Activated T-cell treated with anti-CD3 and anti-CD28 coated beads, Interleukin-2, amount 50 U/mL, for 4 hours (primary cell): ENCODE measurements around the gene LTA4H. TPM values are rescaled to one million over a fixed set of nuclear protein-coding genes. Genes with fewer than 3 reads are reported as not detected.
A peak's percentile ranks its signal among the peaks of the same experiment; 100 is the strongest.
"Not testable (repeated sequence)": the region's sequence is repeated elsewhere in the genome, so short reads cannot be mapped to it uniquely, and the experiment has no call there.

Source experiments
- ATAC-seq, 2 donors: fragments of 200-7000 bp; cut with Tn5 transposase; one replicate each; pipeline ENCODE4 v1.10.0; 2021
- DNase-seq: peaks from one replicate; pipeline ENCODE4 v3.0.0-alpha.2; 2020
- H3K27me3 Mint-ChIP-seq: one replicate; pipeline ENCODE4 v1.8.0; 2021; ENCODE audit warnings: low read depth, mixed read lengths
- H3K36me3 Mint-ChIP-seq: one replicate; pipeline ENCODE4 v1.8.0; 2022; ENCODE audit warnings: mixed read lengths; ENCODE audit not compliant: insufficient read depth
- H3K4me1 Mint-ChIP-seq: one replicate; pipeline ENCODE4 v1.8.0; 2021; ENCODE audit warnings: low read depth, mixed read lengths
- H3K4me3 Mint-ChIP-seq: one replicate; pipeline ENCODE4 v1.8.0; 2021; ENCODE audit warnings: mild to moderate bottlenecking, moderate library complexity, mixed read lengths
- H3K9me3 Mint-ChIP-seq: one replicate; pipeline ENCODE4 v1.8.0; 2021; ENCODE audit warnings: mixed read lengths
- total RNA-seq, 3 donors: library from RNA; stranded (reverse); gene quantifications; one replicate each; pipeline ENCODE4 v1.2.1, GENCODE V29; 2021

The LTA4H gene
- total RNA-seq, 3 donors from 2014 or later, result 65.1 to 82.7 (median 78.7) TPM

DNA sequence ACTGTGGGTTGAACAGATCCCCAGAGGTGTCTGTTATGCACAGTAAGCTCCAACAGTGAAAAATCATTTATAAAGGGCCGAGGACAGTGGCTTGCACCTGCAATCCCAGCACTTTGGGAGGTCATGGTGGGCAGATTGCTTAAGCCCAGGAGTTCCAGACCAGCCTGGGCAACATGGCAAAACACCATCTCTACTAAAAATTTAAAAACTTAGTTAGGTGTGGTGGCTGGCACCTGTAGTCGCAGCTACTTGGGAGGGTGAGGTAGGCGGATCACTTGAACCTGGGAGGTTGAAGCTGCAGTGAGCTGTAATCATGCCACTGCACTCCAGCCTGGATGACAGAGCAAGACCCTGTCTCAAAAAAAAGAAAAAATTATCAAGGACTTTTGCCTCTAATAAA is 30.4 kb upstream of the LTA4H start:
- not testable (repeated sequence) for H3K4me3 Mint-ChIP-seq

DNA sequence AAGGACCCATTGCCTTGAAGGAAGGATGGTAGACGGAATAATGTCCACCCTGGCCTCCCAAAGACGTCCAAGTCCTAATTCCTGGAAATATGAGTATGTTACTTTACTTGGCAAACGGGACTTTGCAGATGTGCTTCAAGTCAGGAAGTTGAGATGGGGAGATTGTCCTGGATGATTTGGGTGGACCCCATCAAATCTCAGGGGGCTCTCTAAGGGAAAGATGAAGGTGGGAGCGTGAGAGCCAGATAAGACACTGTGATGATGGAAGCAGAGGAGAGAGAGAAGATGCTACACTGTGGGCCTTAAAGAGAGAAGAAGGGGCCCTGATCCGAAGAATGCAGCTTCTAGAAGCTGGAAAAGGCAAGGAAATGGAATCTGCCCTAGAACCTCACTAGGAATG is 29.6 kb upstream of the LTA4H start:
- no peaks in the 10 kb centered on the region for H3K27me3 Mint-ChIP-seq
- peaks cover 30% of the 10 kb centered on the region for H3K4me1 Mint-ChIP-seq
- H3K36me3 Mint-ChIP-seq, result no peaks in the 10 kb centered on the region
- H3K9me3 Mint-ChIP-seq, result no peaks in the 10 kb centered on the region
- DNase-seq (no peak), ATAC-seq (no peak)
- H3K4me3 Mint-ChIP-seq, result no peak overlapping the region

More for the DNA sequence above, 30.4 kb upstream of the LTA4H start:
- DNase-seq, H3K9me3 Mint-ChIP-seq, ATAC-seq, H3K36me3 Mint-ChIP-seq, H3K27me3 Mint-ChIP-seq: not testable (repeated sequence)
- peaks cover 34% of the 10 kb centered on the region for H3K4me1 Mint-ChIP-seq

DNA sequence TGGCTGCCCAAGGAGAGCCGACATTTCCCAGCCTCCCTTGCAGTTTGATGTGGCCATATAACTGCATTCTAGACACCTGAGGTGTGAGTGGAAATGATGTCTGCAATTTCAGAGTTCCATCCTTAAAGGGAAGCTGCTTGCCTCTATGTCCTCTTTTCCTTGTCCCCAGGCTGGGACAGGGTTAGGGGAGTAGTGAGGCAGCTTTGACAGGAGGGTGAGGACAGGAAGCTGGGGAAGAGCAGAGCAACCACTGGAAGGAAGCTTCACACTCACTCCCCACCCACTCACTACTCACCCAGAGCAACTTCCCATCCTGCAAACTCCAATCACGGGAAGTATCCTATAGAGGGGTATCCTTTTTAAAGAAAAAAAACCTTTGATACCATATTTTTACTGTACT is 28.9 kb upstream of the LTA4H start:
- no peaks in the 10 kb centered on the region for H3K36me3 Mint-ChIP-seq
- ATAC-seq (no peak), DNase-seq (no peak)
- peaks cover 30% of the 10 kb centered on the region for H3K4me1 Mint-ChIP-seq
- H3K27me3 Mint-ChIP-seq, result no peaks in the 10 kb centered on the region
- H3K9me3 Mint-ChIP-seq, result no peaks in the 10 kb centered on the region
- no peak overlapping the region for H3K4me3 Mint-ChIP-seq

DNA sequence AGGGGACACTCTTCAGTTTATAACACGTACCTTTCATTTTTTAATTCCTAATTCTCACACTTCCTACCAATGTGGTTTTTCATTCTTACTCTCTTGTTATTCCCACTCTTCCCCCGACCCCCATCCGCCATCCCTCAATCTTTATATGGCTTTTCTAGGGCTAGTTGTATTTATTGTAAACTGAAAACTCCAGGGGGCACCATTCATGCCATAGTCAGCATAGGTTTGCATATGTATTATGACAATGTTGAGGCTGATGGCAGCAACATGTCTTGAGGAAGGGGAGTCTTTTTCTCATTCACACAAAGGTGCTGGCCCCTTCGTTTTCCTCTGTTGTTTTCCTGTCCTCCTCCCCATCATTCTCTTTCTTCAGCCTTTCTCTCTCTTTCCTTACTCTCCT is 27.7 kb upstream of the LTA4H start:
- Mint-ChIP-seq H3K36me3 (no peaks in the 10 kb centered on the region), H3K27me3 (no peaks in the 10 kb centered on the region), H3K4me1 (peaks cover 30% of the 10 kb centered on the region), H3K9me3 (no peaks in the 10 kb centered on the region), H3K4me3 (no peak overlapping the region)
- no peak for ATAC-seq
- no peak for DNase-seq

DNA sequence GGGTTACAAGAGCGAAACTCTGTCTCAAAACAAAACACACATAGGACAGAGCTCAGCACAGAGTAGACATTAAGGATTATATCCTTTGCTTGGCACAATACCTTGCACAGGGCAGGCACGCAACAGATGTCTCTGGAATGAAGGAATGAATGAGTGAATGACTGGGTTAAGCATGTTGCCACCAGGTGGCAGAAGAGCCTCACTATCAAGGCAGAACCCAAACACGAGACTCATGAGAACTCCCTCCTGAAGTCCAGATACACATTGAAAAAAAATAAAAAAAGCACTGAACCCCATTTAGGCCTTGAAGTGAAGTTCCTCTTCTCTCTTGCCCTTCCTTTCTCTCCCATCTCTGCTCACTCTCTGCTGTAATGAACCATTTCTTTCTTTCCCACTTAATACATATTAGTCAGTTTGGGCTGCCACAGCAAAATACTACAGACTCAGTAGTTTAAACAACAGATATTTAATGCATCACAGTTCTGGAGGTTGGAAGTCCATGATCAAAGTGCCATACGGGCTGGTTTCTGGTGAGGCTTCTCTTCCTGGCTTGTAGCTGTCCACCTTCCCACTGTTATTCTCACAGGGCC is 26.6 kb upstream of the LTA4H start:
- no peak overlapping the region for H3K4me3 Mint-ChIP-seq
- H3K9me3 Mint-ChIP-seq, result peaks cover 5% of the 10 kb centered on the region
- H3K27me3 Mint-ChIP-seq, result no peaks in the 10 kb centered on the region
- no peaks in the 10 kb centered on the region for H3K36me3 Mint-ChIP-seq
- H3K4me1 Mint-ChIP-seq, result peaks cover 30% of the 10 kb centered on the region
- DNase-seq (peak; percentile 75), ATAC-seq (peak; percentile 90 to 91)

DNA sequence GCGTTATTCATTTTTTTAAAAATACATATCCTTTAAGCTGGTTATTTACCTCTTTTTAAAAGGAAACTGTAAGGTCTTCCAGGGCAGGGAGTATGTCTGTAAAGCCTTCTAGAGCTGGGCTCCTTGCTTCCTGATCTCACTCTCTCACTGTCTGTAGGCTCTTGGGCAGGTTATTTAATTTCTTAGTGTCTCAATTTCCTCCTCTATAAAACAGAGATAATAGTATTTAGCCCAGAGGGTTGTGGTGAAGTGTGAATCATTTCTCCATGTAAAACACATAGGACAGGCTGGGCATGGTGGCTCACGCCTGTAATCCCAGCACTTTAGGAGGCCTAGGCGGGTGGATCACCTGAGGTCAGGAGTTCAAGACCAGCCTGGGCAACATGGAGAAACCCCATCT is 25.9 kb upstream of the LTA4H start:
- DNase-seq (no peak), ATAC-seq (no peak)
- Mint-ChIP-seq H3K4me1 (peaks cover 30% of the 10 kb centered on the region), H3K27me3 (no peaks in the 10 kb centered on the region), H3K36me3 (no peaks in the 10 kb centered on the region), H3K4me3 (no peak overlapping the region), H3K9me3 (peaks cover 6% of the 10 kb centered on the region)

DNA sequence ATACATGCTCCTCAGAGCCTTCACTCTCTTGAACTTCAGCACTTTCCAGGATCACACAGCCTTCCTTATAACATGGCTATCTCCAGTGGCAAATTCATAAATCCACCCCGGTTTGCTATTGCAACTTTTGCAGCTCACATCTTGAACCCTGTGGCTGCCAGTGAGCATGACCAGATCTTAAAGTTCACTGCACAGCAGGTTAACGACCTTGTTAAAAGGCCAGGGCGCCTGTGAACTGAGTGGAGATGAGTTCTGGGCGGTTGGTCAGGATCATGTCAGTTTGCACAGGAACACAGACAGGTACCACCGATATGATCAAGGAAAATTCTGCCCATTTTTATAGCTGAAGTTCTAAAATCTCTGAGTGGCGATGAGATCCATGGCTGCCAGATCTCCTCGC is 24.7 kb upstream of the LTA4H start:
- ATAC-seq (no peak), DNase-seq (no peak)
- H3K36me3 Mint-ChIP-seq, result no peaks in the 10 kb centered on the region
- peaks cover 30% of the 10 kb centered on the region for H3K4me1 Mint-ChIP-seq
- no peaks in the 10 kb centered on the region for H3K27me3 Mint-ChIP-seq
- H3K9me3 Mint-ChIP-seq, result peaks cover 6% of the 10 kb centered on the region
- H3K4me3 Mint-ChIP-seq, result no peak overlapping the region

DNA sequence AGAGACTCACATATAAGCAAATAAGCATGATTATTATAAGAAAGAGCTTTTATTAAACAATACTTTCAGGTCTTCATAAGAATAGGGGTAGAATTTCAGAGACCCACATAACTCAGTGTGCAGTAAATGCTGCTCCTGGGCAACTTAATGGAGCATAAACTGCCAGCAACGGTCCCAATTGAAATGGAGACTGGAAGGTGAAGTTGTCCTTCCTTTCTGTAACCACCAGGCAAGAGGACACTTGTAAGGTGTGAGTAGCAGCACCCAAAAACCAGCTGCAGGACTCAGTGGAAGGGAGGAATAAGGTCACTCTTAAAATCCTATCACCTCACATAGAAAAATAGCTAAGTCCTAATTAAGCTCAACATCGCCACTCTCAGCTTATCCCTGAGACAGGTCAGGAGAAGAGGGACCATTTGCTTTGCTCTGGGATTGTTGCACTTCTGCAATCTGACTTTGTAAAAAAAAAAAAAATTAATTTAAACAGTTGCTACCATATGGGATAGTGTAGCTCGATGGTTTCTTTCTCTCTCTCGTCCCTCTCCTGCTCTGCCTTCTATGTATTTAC is 22.7 kb upstream of the LTA4H start:
- H3K36me3 Mint-ChIP-seq, result no peaks in the 10 kb centered on the region
- peaks cover 11% of the 10 kb centered on the region for H3K4me1 Mint-ChIP-seq
- H3K27me3 Mint-ChIP-seq, result no peaks in the 10 kb centered on the region
- ATAC-seq (no peak), DNase-seq (no peak)
- H3K4me3 Mint-ChIP-seq, result no peak overlapping the region
- H3K9me3 Mint-ChIP-seq, result peaks cover 6% of the 10 kb centered on the region

DNA sequence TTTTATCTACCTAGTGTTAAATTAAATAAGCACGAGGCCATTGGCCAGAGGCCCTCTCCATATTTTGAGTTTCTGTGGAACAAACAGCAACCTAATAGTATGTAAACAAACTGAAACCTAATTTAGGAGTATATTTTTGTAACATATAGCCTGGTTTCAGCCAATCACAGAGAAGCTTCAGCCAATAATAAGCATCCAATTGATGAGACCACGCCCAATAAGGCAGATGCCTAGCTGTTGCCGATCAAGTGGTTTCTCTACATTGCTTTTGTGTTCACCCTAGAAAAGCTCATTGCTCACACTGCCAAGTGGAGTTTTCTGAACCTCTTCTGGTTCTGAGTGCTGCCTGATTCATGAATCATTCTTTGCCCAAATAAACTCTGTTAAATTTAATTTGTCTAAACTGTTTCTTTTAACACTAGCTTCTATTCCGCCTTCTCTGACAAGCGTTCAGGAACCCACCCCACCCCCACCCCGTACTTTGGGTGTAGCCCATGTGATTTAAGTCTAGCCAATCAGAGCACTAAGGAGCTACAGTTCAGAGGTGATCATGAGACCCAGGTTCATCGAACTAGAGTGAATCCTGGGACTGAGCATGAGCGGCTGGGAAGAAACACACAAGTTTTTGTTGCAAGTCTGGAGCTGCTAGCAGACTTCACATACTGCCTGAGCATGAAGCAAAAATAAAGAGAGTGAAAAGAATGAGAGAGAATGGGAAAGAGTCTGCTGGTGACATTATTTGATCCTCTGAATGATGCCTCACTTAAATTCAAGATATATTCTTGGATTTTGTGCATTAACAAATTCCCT is 21.5 kb upstream of the LTA4H start:
- peaks cover 6% of the 10 kb centered on the region for H3K9me3 Mint-ChIP-seq
- H3K4me3 Mint-ChIP-seq, result no peak overlapping the region

DNA sequence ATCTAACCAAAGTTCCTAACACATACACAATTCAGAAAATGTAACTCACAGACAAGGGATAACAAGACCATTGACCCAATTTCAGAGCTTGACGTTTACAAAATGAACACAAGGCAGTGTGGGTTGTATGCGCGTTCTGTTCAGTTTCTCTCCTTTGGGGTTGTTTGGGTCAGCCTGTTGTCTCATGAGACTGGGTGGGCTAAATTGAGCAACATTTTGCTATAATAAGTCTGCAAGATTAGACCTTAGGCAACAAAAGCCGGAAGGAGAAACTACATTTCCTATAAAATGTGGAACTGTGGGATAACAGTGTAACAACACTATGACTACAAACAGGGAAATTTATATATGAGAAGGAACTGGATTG is 18.8 kb upstream of the LTA4H start:
- no peak for ATAC-seq

More for the DNA sequence above, 21.5 kb upstream of the LTA4H start:
- Mint-ChIP-seq H3K4me1 (peaks cover 3% of the 10 kb centered on the region), H3K36me3 (no peaks in the 10 kb centered on the region), H3K27me3 (no peaks in the 10 kb centered on the region)
- ATAC-seq, result no peak
- DNase-seq, result no peak

DNA sequence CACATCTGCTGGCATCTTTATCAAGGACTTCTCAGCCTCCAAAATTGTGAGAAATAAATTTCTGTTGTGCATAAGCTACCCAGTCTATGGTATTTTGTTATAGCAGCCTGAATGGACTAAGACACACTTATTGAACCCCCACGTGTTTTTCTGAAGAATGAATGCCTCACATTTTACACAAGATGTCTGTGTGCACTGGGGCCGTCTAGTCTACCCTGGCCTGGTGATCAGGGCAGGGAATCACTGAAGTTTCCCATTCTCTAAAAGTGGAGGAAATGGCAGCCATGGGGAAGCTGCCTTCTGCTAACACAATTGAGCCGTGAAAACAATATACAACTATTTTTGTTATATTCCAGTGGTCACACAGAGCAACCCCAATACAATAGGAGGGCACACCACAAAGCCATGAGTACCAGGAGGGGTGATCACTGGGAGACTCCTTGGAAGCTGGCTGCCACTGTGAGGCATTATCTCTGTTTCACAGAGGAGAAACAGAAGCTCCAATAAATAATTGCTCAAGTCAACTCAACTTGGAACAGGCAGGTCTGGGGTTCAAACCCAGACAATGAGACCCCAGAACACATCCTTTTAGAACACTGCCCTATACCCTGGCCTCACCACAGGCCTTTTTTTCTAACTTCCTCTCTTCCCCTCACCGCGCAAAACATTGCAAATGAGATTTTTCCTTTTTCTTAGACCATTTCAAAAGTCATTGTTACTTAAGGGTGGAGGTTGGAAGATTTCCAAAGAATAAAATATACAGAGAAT is 18.3 kb upstream of the LTA4H start:
- Mint-ChIP-seq H3K4me3 (no peak overlapping the region), H3K9me3 (peaks cover 6% of the 10 kb centered on the region), H3K4me1 (peaks cover 5% of the 10 kb centered on the region), H3K36me3 (no peaks in the 10 kb centered on the region), H3K27me3 (no peaks in the 10 kb centered on the region)
- no peak for ATAC-seq
- no peak for DNase-seq

More for the DNA sequence above, 18.8 kb upstream of the LTA4H start:
- no peaks in the 10 kb centered on the region for H3K27me3 Mint-ChIP-seq
- H3K36me3 Mint-ChIP-seq, result no peaks in the 10 kb centered on the region
- H3K9me3 Mint-ChIP-seq, result peaks cover 6% of the 10 kb centered on the region
- no peak overlapping the region for H3K4me3 Mint-ChIP-seq
- H3K4me1 Mint-ChIP-seq, result peaks cover 2% of the 10 kb centered on the region
- DNase-seq, result no peak

DNA sequence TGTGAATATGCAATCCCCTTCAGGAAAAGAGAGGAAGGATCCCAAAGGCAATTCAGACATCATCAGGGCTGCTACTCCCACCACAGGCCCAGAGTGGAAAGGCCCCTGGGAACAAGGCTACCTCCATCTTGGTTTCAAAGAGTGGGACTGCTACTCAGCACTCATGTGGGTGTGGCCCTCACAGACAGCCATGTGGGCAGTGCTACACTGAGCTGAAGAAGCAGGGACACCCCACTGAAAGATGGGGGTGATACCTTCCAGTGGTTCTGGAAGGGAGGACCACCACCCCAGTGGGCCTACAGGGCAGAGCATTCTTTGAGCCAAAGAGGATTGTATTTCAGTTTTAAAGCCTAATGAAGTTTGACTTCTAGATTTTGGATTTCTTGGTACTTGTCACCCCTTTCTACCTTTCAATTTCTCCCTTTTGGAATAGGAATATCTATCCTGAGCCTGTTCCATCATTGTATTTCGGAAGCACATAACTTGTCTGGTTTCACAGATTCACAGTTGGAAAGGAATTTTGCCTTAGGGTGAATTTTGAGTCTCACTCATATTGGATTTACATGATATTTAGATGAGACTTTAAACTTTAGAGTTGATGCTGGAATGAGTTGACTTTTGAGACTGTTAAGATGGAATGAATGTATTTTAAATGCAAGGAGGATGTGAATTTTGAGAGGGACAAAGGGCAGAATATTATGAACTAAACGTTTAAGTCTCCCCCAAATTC is 16.5 kb upstream of the LTA4H start:
- DNase-seq (no peak), ATAC-seq (no peak)
- peaks cover 1% of the 10 kb centered on the region for H3K9me3 Mint-ChIP-seq
- no peak overlapping the region for H3K4me3 Mint-ChIP-seq
- peaks cover 23% of the 10 kb centered on the region for H3K4me1 Mint-ChIP-seq
- no peaks in the 10 kb centered on the region for H3K36me3 Mint-ChIP-seq
- no peaks in the 10 kb centered on the region for H3K27me3 Mint-ChIP-seq

DNA sequence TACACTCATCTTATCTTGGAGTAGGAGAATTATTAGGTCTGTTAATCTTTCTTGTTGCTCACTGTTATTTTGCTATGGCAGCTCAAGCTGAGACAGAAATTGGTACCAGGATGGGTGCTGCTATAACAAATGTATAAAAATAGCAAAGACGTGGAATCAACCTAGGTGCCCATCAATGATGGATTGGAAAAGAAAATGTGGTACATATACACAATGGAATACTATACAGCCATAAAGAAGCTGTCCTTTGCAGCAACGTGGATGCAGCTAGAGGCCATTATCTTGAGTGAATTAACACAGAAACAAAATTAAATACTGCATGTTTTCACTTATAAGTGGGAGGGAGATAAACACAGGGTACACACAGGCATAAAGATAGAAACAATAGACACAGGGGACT is 14.8 kb upstream of the LTA4H start:
- Mint-ChIP-seq H3K36me3 (no peaks in the 10 kb centered on the region), H3K9me3 (no peaks in the 10 kb centered on the region), H3K4me1 (peaks cover 37% of the 10 kb centered on the region), H3K27me3 (no peaks in the 10 kb centered on the region), H3K4me3 (no peak overlapping the region)
- DNase-seq, result no peak
- no peak for ATAC-seq

DNA sequence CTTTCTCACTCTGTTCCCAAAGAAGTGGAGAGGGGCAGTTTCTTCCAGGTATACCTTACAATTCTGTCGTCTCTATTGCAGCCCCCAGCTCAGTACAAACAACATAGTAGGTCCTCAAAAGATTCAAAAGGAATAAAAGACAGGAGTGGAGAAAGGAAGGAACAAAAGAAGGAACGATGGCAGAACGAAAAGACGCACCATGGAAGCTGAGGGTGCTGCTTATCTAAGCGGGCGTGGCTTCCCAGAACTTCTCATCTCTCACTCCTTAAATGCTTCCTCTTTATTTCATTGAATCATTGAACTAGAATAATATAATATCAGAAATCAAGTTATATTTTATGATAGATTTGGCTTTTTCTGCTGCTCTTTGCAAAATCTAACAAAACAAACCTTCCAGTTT is 13.7 kb upstream of the LTA4H start:
- ATAC-seq (no peak), DNase-seq (no peak)
- H3K27me3 Mint-ChIP-seq, result no peaks in the 10 kb centered on the region
- H3K4me1 Mint-ChIP-seq, result peaks cover 47% of the 10 kb centered on the region
- no peaks in the 10 kb centered on the region for H3K9me3 Mint-ChIP-seq
- no peak overlapping the region for H3K4me3 Mint-ChIP-seq
- no peaks in the 10 kb centered on the region for H3K36me3 Mint-ChIP-seq
